Measurements from ENCODE around the gene HSH2D.
A peak's percentile ranks its signal among the peaks of the same experiment; 100 is the strongest.

The HSH2D gene

GRCh38 chr19:16155128-16155527 lies 11.6 kb downstream of the HSH2D start:
- DNase-seq (ENCODE audit: low read depth in 2 of 2), result no peak
- no peak for TF ChIP-seq CTCF (IDR thresholded peaks at IDR 0.05; ENCODE audit: low read depth, low read length)
- no peak overlapping the region for H3K4me3 ChIP-seq (replicated peaks in 1 of 2; ENCODE audit: low read depth in 2 of 2, low read length in 2 of 2)

GRCh38 chr19:16156904-16157303 lies 13.4 kb downstream of the HSH2D start:
- no peak overlapping the region for H3K4me3 ChIP-seq (replicated peaks in 1 of 2; ENCODE audit: low read depth in 2 of 2, low read length in 2 of 2)
- TF ChIP-seq CTCF (IDR thresholded peaks at IDR 0.05; ENCODE audit: low read depth, low read length), result no peak
- DNase-seq (ENCODE audit: low read depth in 2 of 2), result no peak

- no peak for TF ChIP-seq CTCF (IDR thresholded peaks at IDR 0.05; ENCODE audit: low read depth, low read length)
- no peak overlapping the region for H3K4me3 ChIP-seq (replicated peaks in 1 of 2; ENCODE audit: low read depth in 2 of 2, low read length in 2 of 2)
- DNase-seq (ENCODE audit: low read depth in 2 of 2), result no peak
Measured at GRCh38 chr19:16157601-16158000, 14.1 kb downstream of the HSH2D start.

DNA sequence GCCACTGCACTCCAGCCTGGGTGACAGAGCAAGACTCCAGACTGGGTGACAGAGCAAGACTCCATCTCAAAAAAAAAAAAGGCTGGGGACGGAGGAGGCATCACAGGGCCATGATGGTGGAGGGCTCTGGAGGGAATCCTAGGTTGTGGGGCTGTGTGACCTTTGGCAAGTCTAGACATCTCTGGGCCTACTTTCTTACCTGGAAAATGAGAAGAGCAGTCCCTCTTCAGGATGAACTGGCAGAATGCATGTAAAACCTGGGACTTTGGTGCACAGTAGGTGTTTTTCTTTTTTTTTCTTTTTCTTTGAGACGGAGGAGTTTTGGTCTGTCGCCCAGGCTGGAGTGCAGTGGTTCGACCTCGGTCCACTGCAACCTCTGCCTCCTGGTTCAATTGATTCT lies 16.2 kb downstream of the HSH2D start:
- no peak for TF ChIP-seq CTCF (IDR thresholded peaks at IDR 0.05; ENCODE audit: low read depth, low read length)
- DNase-seq (ENCODE audit: low read depth in 2 of 2), result no peak
- no peak overlapping the region for H3K4me3 ChIP-seq (replicated peaks in 1 of 2; ENCODE audit: low read depth in 2 of 2, low read length in 2 of 2)

DNA sequence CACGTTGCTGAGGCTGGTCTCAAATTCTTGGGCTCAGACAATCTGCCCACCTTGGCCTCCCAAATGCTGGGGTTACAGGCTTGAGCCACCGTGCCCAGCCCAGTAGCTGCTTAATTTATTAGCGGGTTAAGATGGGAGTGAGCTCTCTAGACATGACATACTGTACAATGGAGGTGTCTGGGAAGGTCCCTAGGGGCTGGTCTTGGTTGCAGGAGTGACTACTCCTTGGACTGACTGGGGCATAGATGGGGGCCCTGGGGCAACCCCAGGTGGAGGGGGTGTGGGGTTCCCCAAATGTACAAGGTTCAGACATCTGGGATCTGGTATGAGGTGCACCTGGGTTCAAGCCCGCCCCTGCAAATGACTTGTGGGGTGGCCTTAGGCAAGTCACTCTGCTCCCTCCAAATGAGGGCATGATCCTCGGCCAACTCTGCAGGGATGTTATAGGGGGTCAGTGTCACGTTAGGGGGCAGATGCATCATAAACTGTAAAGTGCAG lies 17.0 kb downstream of the HSH2D start:
- H3K4me3 ChIP-seq (replicated peaks in 1 of 2; ENCODE audit: low read depth in 2 of 2, low read length in 2 of 2), result no peak overlapping the region
- TF ChIP-seq CTCF (IDR thresholded peaks at IDR 0.05; ENCODE audit: low read depth, low read length), result no peak
- DNase-seq (ENCODE audit: low read depth in 2 of 2), result no peak

- DNase-seq (ENCODE audit: low read depth in 2 of 2), result peak; percentile 29 to 77
- no peak overlapping the region for H3K4me3 ChIP-seq (replicated peaks in 1 of 2; ENCODE audit: low read depth in 2 of 2, low read length in 2 of 2)
- TF ChIP-seq CTCF (IDR thresholded peaks at IDR 0.05; ENCODE audit: low read depth, low read length), result no peak
Measured at GRCh38 chr19:16160943-16161560, 17.6 kb downstream of the HSH2D start.

- no peak overlapping the region for H3K4me3 ChIP-seq (replicated peaks in 1 of 2; ENCODE audit: low read depth in 2 of 2, low read length in 2 of 2)
- TF ChIP-seq CTCF (IDR thresholded peaks at IDR 0.05; ENCODE audit: low read depth, low read length), result no peak
- peak; percentile 45 to 85 for DNase-seq (ENCODE audit: low read depth in 2 of 2)
Measured at GRCh38 chr19:16161840-16162239, 18.4 kb downstream of the HSH2D start.
